Fibroblast of lung (primary cell): Measurements from ENCODE around the gene HMCES.

Source experiments
- CTCF ChIP-seq, 2 donors: IDR thresholded peaks in 1 of 2; conservative IDR thresholded peaks in 1 of 2; 1 replicate in 1 of 2; 2 replicates in 1 of 2; pipeline ENCODE4 v1.5.1; 2011 to 2012; ENCODE audit warnings: low read length in 2 of 2, control low read depth in 1 of 2, inconsistent platforms in 1 of 2, low read depth in 1 of 2, mild to moderate bottlenecking in 1 of 2
- EZH2 ChIP-seq: IDR thresholded peaks from 2 replicates; pipeline ENCODE4 v1.5.1; 2012; ENCODE audit warnings: low read length, control low read depth, mild to moderate bottlenecking; ENCODE audit errors: missing control alignments

GRCh38 chr3:129330409-129330808, 51.7 kb downstream of the HMCES start:
- no peak for TF ChIP-seq CTCF (conservative IDR thresholded peaks at IDR 0.05 in 1 of 2, IDR thresholded peaks at IDR 0.05 in 1 of 2; ENCODE audit: low read depth in 1 of 2, low read length in 2 of 2)
- no peak for TF ChIP-seq EZH2
